IPS-NIHi7 (cell line): ENCODE measurements around the gene FNDC5.
"Not testable (repeated sequence)": the region's sequence is repeated elsewhere in the genome, so short reads cannot be mapped to it uniquely, and the experiment has no call there.

ENCODE experiments used
- DNase-seq: peaks from one replicate; pipeline ENCODE4 v3.0.0; 2012; ENCODE audit warnings: mixed read lengths; ENCODE audit errors: extremely low spot score

FNDC5 gene

DNA sequence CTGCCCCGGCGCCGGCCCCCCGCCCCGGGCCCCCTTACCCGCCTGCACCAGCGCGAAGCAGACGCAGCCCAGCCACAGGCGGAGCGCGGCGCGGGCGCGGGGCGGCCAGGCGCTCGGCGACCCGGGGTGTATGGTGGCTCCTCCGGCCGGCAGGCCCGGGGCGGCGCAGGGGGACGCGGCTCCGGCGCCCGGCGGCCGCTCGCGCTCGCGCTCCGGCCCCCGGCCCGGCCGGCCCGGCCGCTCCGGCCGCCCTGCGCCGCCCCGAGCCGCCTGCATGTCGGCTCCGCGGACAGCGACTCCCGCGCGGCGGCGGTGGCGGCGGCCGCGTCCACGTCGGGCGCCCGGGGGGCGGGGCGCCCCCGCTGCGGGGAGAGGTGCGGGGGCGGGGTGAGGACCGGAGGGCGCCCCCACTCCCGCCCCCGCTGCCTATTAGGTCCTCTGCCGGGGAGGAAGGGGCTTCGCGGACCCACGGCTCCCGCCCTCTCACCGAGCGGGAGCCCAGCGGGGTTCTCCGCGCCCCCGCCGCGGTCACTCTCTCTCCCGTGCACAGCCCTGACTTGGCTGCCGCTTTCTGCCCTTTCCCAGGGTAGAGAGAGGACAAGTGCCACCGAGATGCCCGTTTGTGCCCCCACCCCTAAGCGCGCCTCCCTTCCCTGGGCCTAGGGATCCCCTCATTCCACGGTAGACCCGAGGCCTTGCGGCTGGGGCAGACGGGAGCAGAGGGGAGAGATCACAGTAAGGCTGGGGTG, at the start of gene FNDC5:
Gene FNDC5 (minus strand): TSS at position 298 of the 749 bp plus-strand sequence.
- DNase-seq: peak; percentile 78

DNA sequence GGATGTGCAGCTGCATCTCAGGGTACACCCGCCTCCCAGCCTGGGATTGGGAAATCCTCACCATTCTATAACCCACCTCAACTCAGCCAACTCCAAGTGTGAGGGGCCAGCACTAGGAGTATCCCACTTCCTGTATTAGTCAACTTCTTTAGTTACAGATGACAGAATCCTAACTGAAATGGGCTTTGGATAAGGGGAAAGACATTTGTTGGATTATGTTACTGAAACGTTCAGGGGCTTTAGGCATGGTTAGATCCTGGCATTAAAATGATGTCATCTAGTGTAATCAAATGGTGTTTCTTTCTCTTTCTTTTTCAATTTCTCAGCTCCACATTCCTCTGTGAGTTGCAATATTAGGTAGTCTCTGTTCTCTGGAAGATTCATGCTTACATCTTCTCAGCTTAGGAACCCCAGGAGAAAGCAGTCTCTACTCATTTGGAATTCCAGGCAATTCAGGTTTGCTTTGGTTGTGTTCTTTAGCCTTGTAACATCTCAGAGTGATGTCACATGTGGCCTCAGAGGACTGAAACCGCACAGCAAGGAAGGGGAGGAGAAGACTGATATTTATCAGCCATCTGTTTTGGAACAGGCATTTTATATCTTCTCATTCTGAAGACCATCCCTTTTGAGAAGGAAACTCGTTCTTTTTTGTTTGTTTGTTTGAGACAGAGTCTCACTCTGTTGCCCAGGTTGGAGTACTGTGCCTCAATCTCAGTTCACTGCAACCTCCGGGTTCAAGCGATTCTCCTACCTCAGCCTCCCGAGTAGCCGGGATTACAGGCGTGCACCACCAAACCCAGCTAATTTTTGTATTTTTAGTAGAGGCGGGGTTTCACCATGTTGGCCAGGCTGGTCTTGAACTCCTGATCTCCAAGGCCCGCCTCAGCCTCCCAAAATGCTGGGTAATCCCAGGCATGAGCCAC, 49.4 kb upstream of the FNDC5 start:
- peak; percentile 5 for DNase-seq

DNA sequence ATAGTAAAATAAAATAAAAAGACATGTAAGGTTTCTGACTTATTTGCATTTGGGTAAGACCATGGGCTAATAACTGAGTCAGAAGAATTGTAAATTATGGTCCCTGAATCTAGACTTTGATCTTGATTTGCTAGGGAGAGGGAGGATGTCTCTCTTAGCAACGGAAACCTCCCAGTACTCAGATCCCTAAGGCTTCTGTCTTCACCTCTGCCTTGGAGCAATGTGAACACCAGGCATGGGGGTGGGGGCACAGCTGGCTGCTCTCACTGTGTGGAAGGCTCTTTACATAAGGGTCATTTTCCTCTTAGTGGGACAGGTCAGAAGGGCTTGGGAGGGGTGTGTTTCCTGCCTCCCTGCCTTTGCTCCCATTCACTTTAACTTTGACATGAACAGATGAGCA, 47.5 kb upstream of the FNDC5 start:
- peak; percentile 10 for DNase-seq

DNA sequence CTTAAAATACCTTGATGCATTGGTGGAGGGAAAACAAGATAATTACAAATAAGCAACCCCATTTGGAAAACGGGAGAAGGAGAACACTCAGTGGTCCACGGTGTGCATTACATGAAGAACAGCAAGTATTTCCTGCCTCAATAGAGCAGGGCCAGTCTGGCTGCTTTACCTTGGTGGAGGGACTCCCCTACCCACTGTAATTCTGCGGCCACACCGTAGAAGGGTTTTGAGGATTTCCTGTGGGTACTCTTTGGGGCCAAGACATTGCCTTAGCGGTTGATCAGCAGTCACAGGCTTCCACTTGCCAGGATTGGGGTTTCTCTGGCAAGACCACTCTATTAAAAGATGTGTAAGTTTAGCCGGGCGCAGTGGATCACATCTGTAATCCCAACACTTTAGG, 46.8 kb upstream of the FNDC5 start:
- DNase-seq: peak; percentile 7

DNA sequence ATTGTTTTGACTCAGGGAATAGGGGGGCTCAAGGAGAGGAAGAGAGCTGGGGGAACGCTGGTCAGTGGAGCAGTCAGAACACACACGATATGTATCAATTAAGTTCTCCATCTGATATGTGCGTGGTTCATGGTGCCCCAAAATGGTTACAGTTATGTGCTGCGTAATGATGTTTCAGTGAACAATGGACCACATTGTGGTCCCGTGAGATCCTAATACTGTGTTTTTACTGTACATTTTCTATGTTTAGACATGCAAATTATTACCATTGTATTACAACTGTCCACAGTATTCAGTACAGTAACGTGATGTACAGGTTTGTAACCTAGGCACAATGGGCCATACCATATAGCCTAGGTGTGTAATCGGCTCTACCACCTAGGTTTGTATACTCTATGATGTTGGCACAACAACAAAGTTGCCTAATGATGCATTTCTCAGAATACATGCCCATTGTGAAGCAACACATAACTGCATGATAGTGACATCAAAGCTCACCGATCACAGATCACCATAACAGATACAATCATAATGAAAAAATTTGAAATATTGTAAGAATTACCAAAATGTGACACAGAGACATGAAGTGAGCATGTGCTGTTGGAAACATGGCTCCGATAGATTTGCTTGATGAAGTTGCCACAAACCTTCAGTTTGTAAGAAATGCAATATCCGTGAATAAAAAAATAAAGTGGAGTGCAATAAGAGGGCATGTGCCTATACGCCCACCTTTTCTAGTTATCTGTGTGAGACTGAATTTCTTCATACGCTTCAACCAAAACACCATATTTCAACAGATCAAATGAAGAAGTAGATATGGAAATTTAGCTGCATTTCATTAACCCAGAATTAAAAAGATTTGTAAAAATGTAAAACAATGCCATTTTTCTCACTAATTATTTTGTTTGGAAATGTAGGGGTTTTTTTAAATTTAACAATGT, 45.3 kb upstream of the FNDC5 start:
- DNase-seq: no peak

- DNase-seq: no peak
These were observed 39.6 kb upstream of the FNDC5 start for GRCh38 chr1:32910319-32910718.

- DNase-seq: peak; percentile 19
These were observed 36.7 kb upstream of the FNDC5 start for GRCh38 chr1:32907435-32907834.

GRCh38 chr1:32906654-32907053, 35.9 kb upstream of the FNDC5 start:
- no peak for DNase-seq

- DNase-seq: not testable (repeated sequence)
These were observed 34.9 kb upstream of the FNDC5 start for GRCh38 chr1:32905588-32905987.

DNA sequence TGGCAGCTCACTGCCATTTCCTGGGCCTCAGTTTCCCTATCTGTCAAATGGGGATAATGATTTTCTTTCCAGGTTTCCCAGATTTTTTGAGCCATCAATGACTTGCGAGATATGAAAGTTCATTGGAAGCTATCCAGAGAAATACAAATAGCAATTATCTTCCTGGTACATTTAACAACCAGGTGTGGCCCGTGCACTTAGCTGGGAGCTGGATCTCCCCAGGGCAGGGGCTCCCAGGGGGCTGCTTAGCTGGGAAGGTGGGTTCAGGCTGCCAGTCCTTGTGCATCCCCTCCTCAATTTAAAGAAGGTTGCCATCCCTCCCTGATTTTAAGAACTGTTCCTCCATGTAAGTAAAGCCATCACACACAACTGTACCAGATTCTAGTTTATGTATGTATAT, 34.1 kb upstream of the FNDC5 start:
- peak; percentile 3 for DNase-seq

DNA sequence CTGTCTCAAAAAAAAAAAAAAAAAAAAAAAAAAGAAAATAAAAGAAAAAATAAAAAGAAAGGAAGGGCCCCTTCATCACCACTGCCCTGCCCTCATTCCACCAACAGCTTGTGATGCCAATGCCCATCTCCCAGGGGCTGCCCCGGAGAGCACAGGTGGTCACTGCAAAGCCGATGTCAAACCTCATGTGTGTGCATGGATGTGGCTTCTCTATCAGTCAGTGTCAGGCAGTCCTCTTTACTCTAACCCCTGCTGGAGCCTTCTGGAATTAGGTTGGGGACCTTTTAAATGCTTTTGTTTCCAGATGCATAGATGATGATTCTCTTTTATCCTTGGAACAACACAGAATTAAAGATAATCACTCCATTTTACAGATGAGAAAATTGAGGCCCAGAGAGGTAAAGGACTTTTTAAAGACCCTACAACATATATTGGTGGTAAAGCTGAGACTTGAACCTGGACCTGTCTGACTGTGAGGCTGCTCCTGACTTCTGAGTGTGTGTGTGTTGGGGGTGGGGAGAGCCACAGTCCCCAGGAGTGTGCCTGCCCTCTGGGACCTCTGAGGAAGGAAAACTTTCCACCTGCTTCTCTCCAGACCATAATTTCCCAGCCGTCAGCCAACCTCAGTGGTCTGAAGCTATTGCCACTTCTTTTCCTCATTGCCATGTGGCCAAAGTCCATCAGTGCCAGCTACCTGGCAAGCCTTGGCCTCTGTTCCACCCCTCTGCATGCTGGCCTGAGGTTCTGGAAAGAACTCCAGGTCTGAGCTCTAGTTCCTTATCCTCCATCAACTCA, 33.5 kb upstream of the FNDC5 start:
- peak; percentile 13 for DNase-seq

DNA sequence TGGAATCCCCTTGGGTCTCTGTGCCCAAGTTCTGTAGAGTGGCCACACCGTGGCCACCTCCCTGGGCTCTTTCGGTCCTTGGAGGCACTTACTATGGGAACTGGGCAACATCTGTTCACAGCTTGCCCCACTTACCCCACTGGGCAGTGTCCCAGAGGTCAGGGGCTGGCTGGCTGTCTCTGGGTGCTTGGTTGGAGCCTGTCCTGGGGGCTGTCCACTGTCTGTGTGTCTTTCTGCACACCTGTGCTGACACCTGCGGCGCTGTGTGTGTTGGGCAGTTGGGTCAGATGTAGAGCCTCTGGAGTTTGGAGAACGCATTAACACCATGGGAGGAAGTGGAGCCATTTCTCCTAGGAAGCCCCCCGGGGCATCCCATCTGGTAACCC, 31.8 kb upstream of the FNDC5 start:
- DNase-seq: peak; percentile 8

GRCh38 chr1:32901823-32902534, 31.3 kb upstream of the FNDC5 start:
- peak; percentile 5 for DNase-seq

DNA sequence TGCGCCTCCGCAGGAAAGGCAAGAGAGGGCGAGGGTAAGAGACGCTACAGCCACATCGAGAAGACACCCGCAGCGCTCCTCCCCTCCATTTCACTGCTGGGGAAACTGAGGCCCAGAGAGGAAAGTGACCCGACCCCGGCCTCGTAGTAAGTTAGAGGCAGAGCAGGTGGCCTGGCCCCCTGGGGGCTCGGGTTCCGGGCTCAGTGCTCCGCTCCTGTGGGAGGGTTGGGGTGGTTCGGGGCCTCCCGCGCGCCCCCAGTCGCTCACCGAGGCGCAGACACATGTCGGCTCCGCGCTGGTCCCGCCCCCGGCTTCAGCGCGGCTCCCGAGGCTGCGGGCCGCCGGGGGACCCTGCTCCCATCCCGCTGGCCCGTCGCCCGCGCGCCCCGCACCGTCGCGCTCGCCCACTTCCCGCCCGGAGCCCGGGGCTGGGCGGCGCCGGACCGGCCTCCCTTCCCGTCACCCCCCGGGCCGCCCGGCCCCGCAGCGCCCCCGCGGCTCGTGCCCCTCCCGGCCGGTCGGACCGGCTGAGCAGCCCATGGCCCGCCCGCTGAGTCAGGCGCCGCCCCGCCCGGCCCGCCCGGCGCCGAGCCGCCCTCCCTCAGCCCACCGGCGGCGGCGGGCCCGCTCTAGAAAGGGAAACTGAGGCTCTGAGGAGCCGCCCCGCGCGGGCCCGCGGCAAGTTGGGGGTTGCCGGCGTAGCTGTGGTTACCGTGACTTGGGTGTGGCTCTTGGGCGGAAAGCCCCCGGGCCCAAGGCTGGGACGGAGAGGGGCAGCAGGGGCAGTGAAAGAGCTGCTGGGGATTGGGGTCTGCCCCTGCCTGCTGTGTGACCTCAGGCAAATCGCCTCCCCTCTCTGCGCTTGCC, 30.5 kb upstream of the FNDC5 start, which contains the start of gene TMEM54:
Gene TMEM54 (minus strand): TSS at position 434 of the 867 bp plus-strand sequence. CDS start 151 bp downstream, at position 283.
- peak; percentile 69 for DNase-seq

DNA sequence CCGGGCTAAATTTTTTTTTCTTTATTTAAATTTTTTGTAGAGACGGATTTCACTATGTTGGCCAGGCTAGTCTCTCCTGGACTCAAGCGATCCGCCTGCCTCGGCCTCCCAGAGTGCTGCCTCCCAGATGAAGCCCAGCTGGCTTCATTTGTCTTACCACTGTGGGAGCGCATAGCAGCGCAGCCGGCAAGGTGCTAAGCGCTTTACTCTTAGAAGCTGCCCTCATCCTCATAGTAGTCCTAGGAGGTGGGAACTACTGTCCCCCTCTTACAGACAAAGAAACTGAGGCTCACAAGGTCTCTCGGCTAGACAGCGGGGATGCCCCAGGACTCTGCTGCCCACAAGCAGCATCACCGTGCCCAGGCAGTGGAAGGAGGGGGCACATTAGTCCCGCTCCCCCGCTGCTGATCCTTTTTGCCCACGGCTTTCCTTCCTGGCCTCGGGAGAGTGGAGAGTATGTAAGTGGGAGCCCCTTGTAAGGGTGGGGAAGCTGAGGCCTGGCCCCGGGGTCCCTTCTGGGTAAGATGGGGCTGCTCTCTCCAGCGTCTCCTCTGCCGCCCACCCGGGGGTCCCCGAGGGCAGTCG, 29.8 kb upstream of the FNDC5 start:
- peak; percentile 18 for DNase-seq

- DNase-seq: peak; percentile 9
These were observed 29.0 kb upstream of the FNDC5 start for GRCh38 chr1:32899586-32900296.

GRCh38 chr1:32898958-32899357, 28.2 kb upstream of the FNDC5 start:
- peak; percentile 1 for DNase-seq

DNA sequence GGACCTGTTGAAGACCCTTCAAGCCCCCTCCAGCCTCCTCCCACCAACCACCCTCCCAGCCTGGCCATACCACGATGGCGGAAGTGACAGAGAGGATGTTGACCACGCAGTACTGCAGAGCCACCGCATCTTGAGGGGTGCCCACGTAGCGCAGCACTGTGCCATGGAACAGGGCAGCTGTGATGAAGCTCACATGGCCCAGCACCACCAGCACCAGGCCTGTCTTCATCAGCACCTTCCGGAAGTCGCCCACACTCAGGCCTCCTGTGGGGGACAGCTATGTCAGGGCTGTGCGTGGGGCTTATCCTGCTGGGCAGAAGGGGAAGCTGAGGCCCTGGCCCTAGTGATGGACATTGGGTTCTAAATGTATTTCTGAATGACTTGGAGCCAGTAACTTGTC, 27.3 kb upstream of the FNDC5 start:
- DNase-seq: no peak
